Stimulated activated CD4-positive, alpha-beta T cell treated with anti-CD3 and anti-CD28 coated beads, Interleukin-1b, Interleukin-23, amount 100 ng/mL, for 48 hours (primary cell): Measurements from ENCODE around the gene RBFOX2.
"Not testable (repeated sequence)": the region's sequence is repeated elsewhere in the genome, so short reads cannot be mapped to it uniquely, and the experiment has no call there.

Experiments
- DNase-seq: peaks from one replicate; pipeline ENCODE4 v3.0.0-alpha.2; 2020

RBFOX2 gene

GRCh38 chr22:35728639-35729308, 299.9 kb downstream of the RBFOX2 start:
- DNase-seq = no peak

DNA sequence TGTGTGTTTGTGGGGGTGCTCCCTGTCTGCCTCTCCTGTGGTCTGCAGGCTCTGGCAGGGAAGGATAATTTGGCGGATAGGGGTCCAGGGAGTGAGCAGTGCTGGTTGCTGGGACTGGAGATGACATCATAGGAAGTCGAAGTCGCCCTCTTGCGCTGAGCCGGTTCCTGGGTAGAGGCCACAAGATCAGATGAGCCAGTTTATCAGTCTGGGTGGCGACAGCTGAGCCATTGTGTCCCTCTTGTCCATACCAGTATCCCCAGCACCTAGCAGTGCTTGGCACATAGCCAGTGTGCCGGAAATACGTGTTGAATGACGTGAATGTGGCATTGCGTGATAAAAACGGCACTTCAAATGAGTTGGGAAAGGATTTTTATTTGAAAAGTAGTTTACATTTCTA, 301.2 kb downstream of the RBFOX2 start:
- no peak for DNase-seq

- no peak for DNase-seq
Observed at GRCh38 chr22:35726933-35727332, 301.7 kb downstream of the RBFOX2 start.

DNA sequence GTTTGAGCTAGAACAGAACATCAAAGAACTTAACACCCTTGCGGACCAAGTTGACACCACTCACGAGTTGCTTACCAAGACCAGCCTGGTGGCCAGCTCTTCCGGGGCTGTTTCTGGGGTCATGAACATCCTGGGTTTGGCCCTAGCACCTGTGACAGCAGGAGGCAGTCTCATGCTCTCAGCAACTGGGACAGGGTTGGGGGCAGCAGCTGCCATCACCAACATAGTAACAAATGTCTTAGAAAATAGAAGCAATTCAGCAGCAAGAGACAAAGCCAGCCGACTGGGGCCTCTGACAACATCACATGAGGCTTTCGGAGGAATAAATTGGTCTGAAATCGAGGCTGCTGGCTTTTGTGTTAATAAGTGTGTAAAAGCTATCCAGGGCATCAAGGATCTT, 302.2 kb downstream of the RBFOX2 start:
- no peak for DNase-seq

DNA sequence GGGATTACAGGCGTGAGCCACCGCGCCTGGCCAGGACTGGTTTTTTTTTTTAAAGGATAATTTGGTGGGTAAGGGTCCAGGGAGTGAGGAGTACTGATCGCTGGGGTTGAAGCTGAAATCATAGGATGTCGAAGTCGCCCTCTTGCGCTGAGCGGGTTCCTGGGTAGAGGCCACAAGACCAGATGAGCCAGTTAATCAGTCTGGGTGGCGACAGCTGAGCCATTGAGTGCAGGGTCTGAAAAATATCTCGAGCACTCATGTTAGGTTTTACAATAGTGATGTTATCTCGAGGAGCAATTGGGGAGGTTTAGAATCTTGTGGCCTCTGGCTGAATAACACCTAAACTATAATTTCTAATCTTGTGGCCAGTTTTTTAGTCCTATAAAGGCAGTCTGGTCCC, 303.1 kb downstream of the RBFOX2 start:
- DNase-seq = no peak

- DNase-seq = no peak
Observed at GRCh38 chr22:35721960-35722359, 306.7 kb downstream of the RBFOX2 start.

GRCh38 chr22:35719212-35719875, 309.3 kb downstream of the RBFOX2 start:
- DNase-seq = no peak

DNA sequence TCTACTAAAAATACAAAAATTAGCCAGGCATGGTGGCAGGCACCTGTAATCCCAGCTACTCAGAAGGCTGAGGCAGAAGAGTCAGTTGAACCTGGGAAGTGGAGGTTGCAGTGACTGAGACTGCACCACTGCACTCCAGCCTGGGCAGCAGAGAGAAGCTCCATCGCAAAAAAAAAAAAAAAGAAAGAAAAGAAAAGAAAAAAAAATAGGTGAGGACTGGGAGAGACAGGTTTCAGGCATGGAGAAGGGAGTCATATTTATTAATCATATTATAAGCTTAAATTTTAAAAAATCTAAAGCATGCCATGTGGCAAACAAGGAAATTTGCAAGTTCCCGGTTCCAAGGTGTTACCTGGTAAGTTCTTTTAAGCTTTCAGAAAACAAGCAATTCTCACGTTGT, 311.1 kb downstream of the RBFOX2 start, which contains the start of gene APOL5:
Gene APOL5 (plus strand): TSS at position 301 of the 400 bp plus-strand sequence. CDS start 0 bp downstream, at position 301.
- no peak for DNase-seq

DNA sequence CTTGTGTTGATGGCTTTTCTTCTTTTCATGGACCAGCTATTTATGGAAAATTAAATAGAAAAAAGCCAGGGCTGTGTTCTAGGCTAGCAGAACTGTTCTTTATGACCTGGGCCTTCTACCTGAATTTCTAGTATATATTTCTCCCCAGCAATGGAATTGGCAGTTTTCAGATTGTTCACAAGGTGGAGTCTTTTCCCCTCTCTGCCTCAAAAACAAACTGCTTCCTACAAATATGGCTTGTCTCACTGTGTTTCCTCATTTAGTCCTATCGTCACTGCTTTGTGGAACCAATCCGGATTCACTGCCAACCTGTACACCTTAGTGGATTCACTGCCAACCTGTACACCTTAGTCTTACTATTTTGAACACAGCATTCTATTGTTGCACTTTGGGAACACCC, 316.0 kb downstream of the RBFOX2 start:
- DNase-seq = no peak

GRCh38 chr22:35711336-35711735, 317.3 kb downstream of the RBFOX2 start:
- DNase-seq = no peak

DNA sequence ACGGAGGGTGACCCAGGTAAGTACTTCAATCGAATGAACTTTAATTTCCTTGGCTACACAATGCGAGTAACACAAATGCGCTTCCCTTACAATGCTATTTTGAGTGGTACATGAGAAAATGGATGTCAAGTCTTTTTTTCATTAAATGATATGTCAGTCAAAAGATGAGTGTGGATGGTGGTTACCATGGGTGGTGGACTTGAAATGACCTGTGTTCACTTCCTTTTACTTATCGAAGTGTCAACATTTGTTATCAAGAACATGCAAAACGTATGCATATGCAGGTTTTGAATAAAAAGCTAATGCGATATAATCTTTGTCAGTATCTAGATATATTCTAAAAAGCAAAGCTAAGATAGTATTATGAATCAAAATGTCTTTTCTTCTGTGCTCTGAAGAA, 319.7 kb downstream of the RBFOX2 start:
- DNase-seq = no peak

DNA sequence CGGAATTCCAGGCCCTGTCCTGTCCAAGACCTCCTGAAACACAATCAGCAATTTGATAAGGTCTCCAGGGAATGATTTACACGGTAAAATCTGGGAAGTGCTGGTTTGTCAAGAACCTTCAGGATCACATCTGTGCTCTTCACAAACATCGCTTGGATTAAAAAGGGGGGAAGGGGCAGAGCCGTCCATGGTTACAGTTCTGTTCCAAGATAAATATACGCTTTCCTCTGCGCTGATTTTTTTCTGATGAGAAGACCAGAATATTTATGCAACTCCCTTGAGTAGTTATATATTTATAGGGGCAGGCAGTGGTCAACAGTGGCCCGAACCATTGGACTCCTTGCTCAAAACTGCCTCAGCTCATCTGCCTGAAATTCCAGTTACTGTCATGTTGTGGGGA, 320.2 kb downstream of the RBFOX2 start:
- no peak for DNase-seq

GRCh38 chr22:35705141-35705540, 323.5 kb downstream of the RBFOX2 start:
- no peak for DNase-seq

- DNase-seq = no peak
Observed at GRCh38 chr22:35703861-35704584, 324.6 kb downstream of the RBFOX2 start.

GRCh38 chr22:35699852-35700251, 328.8 kb downstream of the RBFOX2 start:
- DNase-seq = not testable (repeated sequence)

- DNase-seq = peak; percentile 32
Observed at GRCh38 chr22:35697142-35697541, 331.5 kb downstream of the RBFOX2 start.

- no peak for DNase-seq
Observed at GRCh38 chr22:35695202-35695601, 333.4 kb downstream of the RBFOX2 start.

DNA sequence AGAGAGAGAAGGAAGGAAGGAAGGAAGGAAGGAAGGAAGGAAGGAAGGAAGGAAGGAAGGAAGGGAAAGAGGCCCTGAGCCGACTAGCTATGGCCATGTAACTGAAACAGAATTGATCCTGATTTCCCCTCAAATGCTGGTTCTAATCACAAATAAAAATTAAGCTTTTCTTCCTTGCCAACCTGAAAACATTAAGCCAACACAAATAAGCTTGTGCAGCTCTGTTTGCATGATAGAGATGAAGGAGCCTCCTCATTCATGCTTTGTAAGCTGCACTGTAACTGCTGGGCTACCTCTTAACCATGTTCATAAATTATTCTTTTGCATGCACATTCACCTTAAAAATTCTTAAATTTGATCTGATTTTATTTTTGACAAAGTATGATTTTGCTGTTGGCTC, 338.6 kb downstream of the RBFOX2 start:
- DNase-seq = no peak

DNA sequence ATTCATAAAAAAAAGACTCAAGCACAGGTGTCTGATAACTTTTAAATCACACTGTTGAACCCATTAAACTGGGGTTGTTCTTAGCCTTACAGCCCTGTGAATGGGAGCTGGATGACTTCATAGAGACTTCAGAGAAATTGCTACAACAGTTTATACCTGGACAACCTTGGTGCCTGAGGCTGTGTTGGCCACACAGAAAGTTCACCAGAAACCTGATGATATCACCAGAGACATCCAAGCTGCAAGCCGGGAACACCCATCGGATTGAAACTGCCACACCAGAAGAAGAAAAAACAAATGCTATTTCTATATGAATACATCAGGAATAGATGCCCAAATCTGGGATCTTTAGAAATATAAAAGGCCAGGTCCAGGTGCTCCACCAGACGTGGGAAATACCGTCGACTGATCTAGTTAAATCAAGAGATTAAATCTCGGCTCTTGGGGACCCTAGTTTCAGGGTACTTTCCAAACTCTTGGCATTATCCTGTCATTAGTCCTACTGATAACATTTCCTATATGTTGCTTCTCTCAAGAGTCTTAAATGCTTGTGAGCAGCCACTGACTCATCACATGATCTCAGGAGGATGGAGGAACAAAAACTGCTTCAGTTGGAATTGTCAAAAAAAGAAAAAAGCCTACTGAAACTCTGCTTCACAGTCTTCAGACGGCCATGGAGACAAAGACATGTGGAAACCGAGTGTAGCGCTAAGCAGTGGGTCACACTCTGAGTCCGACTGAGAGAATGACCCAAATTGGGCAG, 339.5 kb downstream of the RBFOX2 start:
- DNase-seq = no peak
